ENCODE measurements around the gene DIAPH2. TPM values are rescaled to one million over a fixed set of nuclear protein-coding genes. Genes with fewer than 3 reads are reported as not detected.
"Not testable (repeated sequence)": the region's sequence is repeated elsewhere in the genome, so short reads cannot be mapped to it uniquely, and the experiment has no call there.

DIAPH2 gene
- total RNA-seq, 4 donors from 2014 or later = 40.2 to 52.2 (median 44.8) TPM

- H3K4me1 ChIP-seq = no peaks in the 10 kb centered on the region
- no peak overlapping the region for H3K27ac ChIP-seq
- H3K27me3 ChIP-seq = peaks cover 0 to 7% of the 10 kb centered on the region in 2 donors
- no peak for DNase-seq (ENCODE audit: low spot score in 2 of 2)
- H3K36me3 ChIP-seq = no peaks in the 10 kb centered on the region
- H3K4me3 ChIP-seq = no peak overlapping the region
- WGBS, 2 donors = 76% methylated on average over 2 of the region's 2 CpGs
- TF ChIP-seq POLR2A (IDR thresholded peaks at IDR 0.05) = no peak
- TF ChIP-seq EP300 (IDR thresholded peaks at IDR 0.05) = no peak
- TF ChIP-seq CTCF (IDR thresholded peaks at IDR 0.05) = no peak
- H3K9me3 ChIP-seq = peaks cover 0 to 3% (median 0%) of the 10 kb centered on the region in 4 donors
Measured at GRCh38 chrX:96722781-96723180, 38.1 kb downstream of the DIAPH2 start.

- TF ChIP-seq EP300 (IDR thresholded peaks at IDR 0.05) (no peak), POLR2A (IDR thresholded peaks at IDR 0.05) (no peak)
- no peak overlapping the region for H3K4me3 ChIP-seq
- no peaks in the 10 kb centered on the region for H3K4me1 ChIP-seq
- 64 to 79% methylated on average over 1 of the region's 1 CpG for WGBS, 2 donors
- no peak overlapping the region for H3K27ac ChIP-seq
- no peaks in the 10 kb centered on the region for H3K9me3 ChIP-seq
- DNase-seq (ENCODE audit: low spot score in 2 of 2) = no peak
- H3K36me3 ChIP-seq = no peaks in the 10 kb centered on the region
- no peaks in the 10 kb centered on the region for H3K27me3 ChIP-seq
Measured at GRCh38 chrX:96729053-96729452, 44.4 kb downstream of the DIAPH2 start.

- 79 to 93% methylated on average over 2 of the region's 2 CpGs for WGBS, 2 donors
- no peak for DNase-seq (ENCODE audit: low spot score in 2 of 2)
- no peak overlapping the region for H3K4me3 ChIP-seq
- H3K9me3 ChIP-seq = no peaks in the 10 kb centered on the region
- H3K27ac ChIP-seq = no peak overlapping the region
- no peak for TF ChIP-seq EP300 (IDR thresholded peaks at IDR 0.05)
- TF ChIP-seq POLR2A (IDR thresholded peaks at IDR 0.05) = no peak
- TF ChIP-seq CTCF (IDR thresholded peaks at IDR 0.05) = no peak
- H3K4me1 ChIP-seq = no peaks in the 10 kb centered on the region
- no peaks in the 10 kb centered on the region for H3K27me3 ChIP-seq
- H3K36me3 ChIP-seq = no peaks in the 10 kb centered on the region
Measured at GRCh38 chrX:96729868-96730643, 45.4 kb downstream of the DIAPH2 start.

- H3K27ac ChIP-seq; H3K9me3 ChIP-seq; H3K4me1 ChIP-seq; H3K27me3 ChIP-seq; H3K4me3 ChIP-seq; DNase-seq (ENCODE audit: low spot score in 2 of 2); H3K36me3 ChIP-seq: not testable (repeated sequence)
- WGBS, 2 donors = 91 to 92% methylated on average over 3 of the region's 3 CpGs
Measured at GRCh38 chrX:96731000-96731399, 46.4 kb downstream of the DIAPH2 start.

- DNase-seq (ENCODE audit: low spot score in 2 of 2) = no peak
- H3K27ac ChIP-seq = no peak overlapping the region
- no peaks in the 10 kb centered on the region for H3K27me3 ChIP-seq
- no peaks in the 10 kb centered on the region for H3K4me1 ChIP-seq
- H3K4me3 ChIP-seq = no peak overlapping the region
- 83 to 100% methylated on average over 1 of the region's 1 CpG for WGBS, 2 donors
- TF ChIP-seq EP300 (IDR thresholded peaks at IDR 0.05) (no peak), POLR2A (IDR thresholded peaks at IDR 0.05) (no peak), CTCF (IDR thresholded peaks at IDR 0.05) (no peak)
- peaks cover 0 to 7% (median 0%) of the 10 kb centered on the region in 3 donors for H3K36me3 ChIP-seq
- no peaks in the 10 kb centered on the region for H3K9me3 ChIP-seq
Measured at GRCh38 chrX:96743367-96744073, 58.9 kb downstream of the DIAPH2 start.

- TF ChIP-seq CTCF (IDR thresholded peaks at IDR 0.05) = no peak
- TF ChIP-seq EP300 (IDR thresholded peaks at IDR 0.05) = no peak
- TF ChIP-seq POLR2A (IDR thresholded peaks at IDR 0.05) = no peak
- Histone ChIP-seq H3K4me1 (no peaks in the 10 kb centered on the region), H3K27ac (no peak overlapping the region), H3K36me3 (peaks cover 0 to 7% (median 0%) of the 10 kb centered on the region in 3 donors), H3K4me3 (no peak overlapping the region), H3K9me3 (no peaks in the 10 kb centered on the region), H3K27me3 (no peaks in the 10 kb centered on the region)
- 92 to 95% methylated on average over 5 of the region's 5 CpGs for WGBS, 2 donors
- no peak for DNase-seq (ENCODE audit: low spot score in 2 of 2)
Measured at GRCh38 chrX:96752781-96753180, 68.1 kb downstream of the DIAPH2 start.

Data from tibial nerve (tissue), 4 donors.